ENCODE results near the gene OR1F1.
"Not testable (repeated sequence)": the region's sequence is repeated elsewhere in the genome, so short reads cannot be mapped to it uniquely, and the experiment has no call there.

The OR1F1 gene

GRCh38 chr16:3150346-3151218 lies 37.4 kb upstream of the OR1F1 start:
- peak; percentile 86 to 97 (median 94) for DNase-seq

GRCh38 chr16:3152027-3152276 lies 36.1 kb upstream of the OR1F1 start:
- DNase-seq, result peak in 1 of 5 experiments; percentile 43

DNA sequence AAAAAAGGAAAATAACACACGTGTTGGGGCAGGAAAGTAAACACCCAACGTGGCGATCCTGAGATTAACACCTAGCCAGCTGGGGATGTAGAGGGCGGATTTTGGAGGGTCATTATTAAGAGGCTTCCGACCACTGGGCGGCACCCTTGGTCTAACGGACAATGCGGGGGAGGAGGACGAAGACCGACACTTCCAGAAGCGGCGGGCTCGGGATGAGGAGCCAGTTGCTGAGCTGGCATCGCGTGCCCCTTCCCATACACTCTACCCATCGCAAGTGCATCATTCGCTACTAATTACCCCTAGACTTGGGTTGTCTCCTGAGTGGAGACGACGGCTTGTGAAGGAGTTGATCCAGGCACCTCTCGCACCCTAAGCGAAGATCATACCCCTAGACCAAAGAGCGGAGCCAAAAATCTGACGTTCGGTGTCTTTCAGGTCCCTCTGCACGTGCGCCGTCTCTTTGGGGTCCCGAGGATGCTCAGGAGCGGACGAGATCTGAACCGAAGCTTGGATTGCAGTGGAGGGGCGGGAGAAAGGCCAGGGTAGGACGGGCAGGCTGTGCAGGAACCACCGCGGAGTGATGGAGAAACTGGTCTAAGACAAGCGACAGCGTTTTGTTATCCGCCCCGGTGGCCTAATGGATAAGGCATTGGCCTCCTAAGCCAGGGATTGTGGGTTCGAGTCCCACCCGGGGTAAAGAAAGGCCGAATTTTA lies 35.6 kb upstream of the OR1F1 start:
- DNase-seq, result peak in 4 of 5 experiments; percentile 54 to 79 (median 65)

GRCh38 chr16:3152991-3153368 lies 35.0 kb upstream of the OR1F1 start:
- DNase-seq, result no peak

DNA sequence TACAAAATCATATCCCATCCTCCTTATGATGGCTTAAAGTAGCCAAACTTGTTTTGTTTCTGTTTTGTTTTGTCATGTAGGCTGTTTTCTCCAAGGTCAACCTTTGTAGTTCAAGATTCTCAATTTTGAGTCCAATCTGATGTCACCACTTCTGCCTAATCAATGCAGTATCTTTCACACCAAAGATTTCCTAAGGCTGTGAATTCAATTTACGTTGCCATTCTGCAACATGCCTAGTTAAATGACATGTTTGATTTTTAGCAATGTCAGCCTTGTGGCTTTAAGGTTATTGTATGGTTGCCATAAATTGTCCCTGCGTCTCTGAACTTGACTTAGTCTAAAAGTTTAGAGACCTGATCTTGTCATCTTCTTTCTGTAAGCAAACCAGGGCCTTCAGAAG lies 32.8 kb upstream of the OR1F1 start:
- no peak for DNase-seq

GRCh38 chr16:3155972-3156371 lies 32.0 kb upstream of the OR1F1 start:
- no peak for DNase-seq

DNA sequence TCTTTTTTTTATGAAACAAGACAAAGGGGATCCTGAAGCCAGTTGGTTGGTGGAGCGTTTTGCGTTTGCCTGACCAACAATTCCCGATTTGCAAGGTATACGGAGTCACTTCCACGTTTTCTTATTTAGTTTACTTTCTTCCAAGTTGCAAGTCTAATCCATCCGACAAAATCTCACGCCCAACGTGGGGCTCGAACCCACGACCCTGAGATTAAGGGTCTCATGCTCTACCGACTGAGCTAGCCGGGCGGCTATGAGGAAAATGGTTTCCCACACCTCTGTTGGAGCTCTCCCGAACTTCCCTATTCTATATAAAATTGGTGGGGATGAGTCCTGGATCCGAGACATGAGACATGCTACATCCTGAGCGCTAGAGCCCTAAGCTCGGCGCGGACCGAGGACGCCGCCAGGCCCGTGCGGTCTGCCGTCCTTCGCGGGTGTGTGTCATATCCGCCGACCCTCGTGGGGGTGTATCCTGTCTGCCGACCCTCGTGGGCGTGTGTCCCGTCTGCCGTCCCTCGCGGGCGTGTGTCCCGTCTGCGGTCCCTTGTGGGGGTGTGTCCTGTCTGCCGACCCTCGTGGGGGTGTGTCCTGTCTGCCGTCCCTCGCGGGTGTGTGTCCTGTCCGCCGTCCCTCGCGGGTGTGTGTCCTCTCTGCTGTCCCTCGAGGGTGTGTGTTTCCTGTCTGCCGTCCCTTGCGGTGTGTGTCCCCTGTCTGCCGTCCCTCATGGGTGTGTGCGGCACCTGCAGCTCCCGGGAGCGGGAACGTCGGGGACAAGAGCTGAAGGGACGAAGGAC lies 30.6 kb upstream of the OR1F1 start:
- peak in 2 of 5 experiments; percentile 32 to 83 for DNase-seq

- DNase-seq, result no peak
These were observed 29.9 kb upstream of the OR1F1 start for GRCh38 chr16:3158026-3158509.

GRCh38 chr16:3158510-3159314 lies 29.3 kb upstream of the OR1F1 start:
- peak; percentile 66 to 93 (median 87) for DNase-seq

- DNase-seq, result no peak
These were observed 26.6 kb upstream of the OR1F1 start for GRCh38 chr16:3161235-3162018.

DNA sequence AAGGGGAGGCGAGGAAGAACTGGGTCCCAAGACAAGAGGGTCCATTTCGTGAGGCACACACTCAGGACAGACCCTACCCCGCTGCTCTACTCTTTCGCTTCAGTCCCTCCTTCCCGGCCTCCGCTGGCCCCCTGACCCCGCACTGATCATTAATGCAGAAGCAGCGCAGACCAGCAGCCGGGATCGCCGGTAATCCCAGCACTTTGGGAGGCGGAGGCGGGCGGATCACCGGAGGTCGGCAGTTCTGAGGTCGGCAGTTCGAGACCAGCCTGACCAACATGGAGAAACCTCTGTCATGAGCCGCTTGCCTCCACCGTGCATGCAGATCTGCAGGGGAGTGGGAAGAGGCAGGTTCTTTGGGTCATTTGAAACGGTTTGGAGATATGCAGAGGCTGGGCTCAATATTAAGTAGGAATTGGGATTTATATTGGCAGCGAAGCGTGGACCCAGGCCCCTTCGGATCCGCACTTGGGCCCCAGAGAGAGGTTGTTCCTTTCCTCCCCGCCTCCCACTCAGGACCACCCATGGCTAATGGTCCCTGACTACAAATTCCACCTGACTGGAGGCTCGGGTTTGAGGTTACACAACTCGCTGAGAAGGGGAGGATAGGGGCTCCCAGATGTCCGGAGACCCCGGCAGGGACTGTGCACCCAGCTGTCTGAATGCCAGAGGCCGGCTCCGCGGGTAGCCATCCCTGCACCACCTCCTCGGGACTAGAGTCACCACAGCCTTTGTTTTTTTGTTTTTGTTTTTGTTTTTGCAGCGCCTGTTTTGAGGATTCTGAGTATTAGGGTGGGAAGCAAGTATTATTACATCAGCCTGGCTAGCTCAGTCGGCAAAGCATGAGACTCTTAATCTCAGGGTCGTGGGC lies 23.6 kb upstream of the OR1F1 start:
- DNase-seq, result no peak

GRCh38 chr16:3165111-3165822 lies 22.7 kb upstream of the OR1F1 start:
- DNase-seq, result no peak

DNA sequence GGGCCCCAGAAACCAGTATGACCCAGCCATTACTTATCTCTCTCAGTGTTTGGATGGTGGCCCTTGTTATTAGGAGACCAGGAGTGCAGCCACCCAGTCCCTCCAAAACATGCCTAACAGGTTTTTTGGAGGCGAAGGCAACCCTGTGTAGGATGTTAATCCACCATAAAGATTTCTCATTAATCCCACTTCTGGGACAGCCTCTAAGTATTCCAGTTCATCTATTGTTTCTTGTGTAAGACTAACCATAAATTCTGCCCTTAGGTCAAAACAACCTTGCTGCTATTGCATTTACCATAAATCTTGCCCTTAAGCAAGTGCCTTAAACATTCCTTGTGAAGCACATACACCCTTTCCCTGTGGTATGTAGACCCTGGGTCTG lies 21.5 kb upstream of the OR1F1 start:
- DNase-seq, result no peak

DNA sequence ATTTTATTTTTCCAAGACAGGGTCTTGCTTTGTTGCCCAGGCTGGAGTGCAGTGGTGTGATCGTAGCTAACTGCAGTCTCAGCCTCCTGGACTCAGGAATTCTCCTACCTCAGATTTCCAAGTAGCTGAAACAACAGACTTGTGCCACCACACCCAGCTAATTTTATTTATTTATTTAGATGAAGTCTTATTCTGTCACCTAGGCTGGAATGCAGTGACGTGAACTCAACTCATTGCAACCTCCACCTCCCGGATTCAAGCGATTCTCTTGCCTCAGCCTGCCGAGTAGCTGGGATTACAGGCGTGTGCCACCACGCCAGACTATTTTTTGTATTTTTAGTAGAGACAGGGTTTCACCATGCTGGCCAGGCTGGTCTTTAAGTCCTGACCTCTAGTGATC lies 19.3 kb upstream of the OR1F1 start:
- not testable (repeated sequence) for DNase-seq

DNA sequence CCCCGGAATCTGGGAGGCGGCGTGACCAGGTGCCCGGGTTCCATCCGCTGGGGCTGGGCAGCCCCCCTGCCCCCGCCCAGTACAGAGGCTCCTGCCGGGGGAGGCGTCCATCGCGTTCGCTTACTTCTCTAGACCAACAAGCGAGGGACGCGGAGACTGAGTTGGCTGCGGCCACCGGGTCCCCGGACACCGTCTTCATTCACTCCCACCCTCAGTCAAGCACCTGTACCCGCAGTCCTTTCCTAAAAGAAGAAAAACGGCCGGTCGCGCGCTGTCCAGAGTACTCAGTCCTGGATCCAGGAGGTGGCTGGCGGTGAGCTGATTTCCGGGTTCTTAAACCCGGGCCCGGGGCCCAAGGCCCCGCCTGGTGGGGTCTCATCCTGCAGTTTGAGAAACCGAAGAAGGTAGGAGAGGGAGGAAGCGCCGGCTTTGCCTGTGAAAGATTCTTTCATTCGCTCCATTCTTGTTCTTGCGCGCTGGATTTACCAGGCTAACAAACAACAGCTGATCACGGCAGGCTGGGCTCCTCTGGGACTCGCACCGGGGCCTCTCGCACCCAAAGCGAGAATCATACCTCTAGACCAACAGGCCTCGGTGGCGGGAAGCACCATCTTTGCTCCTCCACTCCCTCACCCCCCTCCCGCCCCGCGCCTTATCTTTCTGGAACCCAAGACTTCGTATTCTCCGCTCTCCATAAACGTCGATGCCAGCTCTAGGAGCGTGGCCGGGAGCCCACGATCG lies 17.4 kb upstream of the OR1F1 start:
- DNase-seq, result peak in 1 of 5 experiments; percentile 31

DNA sequence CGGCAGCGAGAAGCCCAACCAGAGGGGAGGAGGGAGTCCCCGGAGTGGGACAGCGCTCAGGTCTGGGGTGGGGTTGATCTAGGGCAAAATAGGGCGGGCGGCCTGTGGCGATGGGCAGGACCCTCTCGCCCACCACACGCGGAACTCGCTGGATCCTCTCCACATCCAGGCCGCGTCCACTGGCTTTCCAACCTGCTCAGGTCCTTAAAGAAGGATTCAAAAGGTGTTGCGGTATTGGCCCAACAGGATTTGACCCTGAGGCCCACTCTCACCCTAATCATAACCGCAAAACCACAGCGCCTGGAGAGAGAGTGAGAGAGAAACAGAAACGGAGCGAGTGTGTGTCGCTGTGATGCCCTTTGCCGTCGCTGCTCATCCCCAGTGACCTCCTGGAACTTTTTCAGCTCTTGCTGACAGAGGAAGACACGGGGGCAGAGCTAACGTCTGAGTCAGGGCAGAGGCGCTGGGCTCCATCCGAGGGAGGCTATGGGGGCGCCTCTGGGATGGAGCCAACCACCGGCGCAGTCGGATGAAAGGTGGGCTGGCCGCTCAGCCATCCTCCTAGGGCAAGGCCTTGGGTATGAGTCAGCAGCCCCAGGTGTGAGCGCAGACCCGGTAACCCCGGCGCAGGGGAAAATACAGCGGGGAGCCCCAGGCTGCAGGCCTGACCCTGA lies 16.7 kb upstream of the OR1F1 start:
- DNase-seq, result peak in 2 of 5 experiments; percentile 36 to 44

- DNase-seq, result peak in 1 of 5 experiments; percentile 45
These were observed 16.0 kb upstream of the OR1F1 start for GRCh38 chr16:3171855-3172593.

All from T-helper 2 cell (primary cell).